HL-60 (cell line): ENCODE results near the gene ADAMTS13.

Experiments used
- DNase-seq, 2 experiments: peaks; one replicate each; pipeline ENCODE4 v3.0.0-alpha.2; 2010 to 2020; ENCODE audit warnings: low read depth in 1 of 2, low spot score in 1 of 2
- H3K27ac ChIP-seq: fragments of 250-450 bp; sonication (Bioruptor Pico); replicated peaks from 2 replicates; pipeline ENCODE4 v1.5.1; 2020; ENCODE audit warnings: mild to moderate bottlenecking, moderate library complexity
- H3K27me3 ChIP-seq: fragments of 250-450 bp; sonication (Bioruptor Pico); 2 replicates; pipeline ENCODE4 v1.5.1; 2021; ENCODE audit warnings: mild to moderate bottlenecking, moderate library complexity; ENCODE audit not compliant: insufficient read depth, poor library complexity, severe bottlenecking
- H3K4me3 ChIP-seq: replicated peaks from 2 replicates; pipeline ENCODE4 v1.5.1; 2011; ENCODE audit warnings: mild to moderate bottlenecking, control low read depth, low read length; ENCODE audit not compliant: insufficient read depth
- CTCF ChIP-seq: IDR thresholded peaks from one replicate; pipeline ENCODE4 v1.5.1; 2011; ENCODE audit warnings: low read length, control low read depth, inconsistent platforms; ENCODE audit not compliant: insufficient read depth
- GABPA ChIP-seq: IDR thresholded peaks from 2 replicates; pipeline ENCODE4 v1.6.1; 2012; ENCODE audit warnings: low read depth
- POLR2AphosphoS5 ChIP-seq: IDR thresholded peaks from 2 replicates; pipeline ENCODE4 v1.6.1; 2012; ENCODE audit warnings: low read depth
- REST ChIP-seq: IDR thresholded peaks from 2 replicates; pipeline ENCODE4 v1.6.1; 2012; ENCODE audit warnings: low read depth; ENCODE audit not compliant: insufficient replicate concordance
- SPI1 ChIP-seq: IDR thresholded peaks from 2 replicates; pipeline ENCODE4 v1.6.1; 2012; ENCODE audit warnings: low read depth, mild to moderate bottlenecking, borderline replicate concordance

ADAMTS13 gene

GRCh38 chr9:133459476-133460404 lies 37.6 kb downstream of the ADAMTS13 start, which contains the start of gene CACFD1:
Gene CACFD1, plus strand, starts transcription at chr9:133459978. Its CDS starts 89 bp downstream, at chr9:133460067.
- DNase-seq = peak; percentile 76 to 80
- H3K27ac ChIP-seq = 0 out of 2 replicates have a peak within 1 kb of the TSS, but pooled peaks have one; percentile 31
- H3K27me3 ChIP-seq = peaks cover 16% of the 10 kb centered on the region
- peak within 1 kb of the TSS; percentile 63 for H3K4me3 ChIP-seq
- TF ChIP-seq CTCF (no peak), REST (no peak), SPI1 (no peak), POLR2AphosphoS5 (no peak), GABPA (no peak)

GRCh38 chr9:133460405-133461175 lies 38.4 kb downstream of the ADAMTS13 start:
- DNase-seq = no peak
- TF ChIP-seq GABPA (no peak), POLR2AphosphoS5 (no peak), SPI1 (no peak), CTCF (no peak), REST (no peak)
- Histone ChIP-seq H3K4me3 (peak overlapping the region; percentile 63), H3K27ac (no peak overlapping the region), H3K27me3 (peaks cover 16% of the 10 kb centered on the region)

GRCh38 chr9:133461975-133462374 lies 39.8 kb downstream of the ADAMTS13 start:
- TF ChIP-seq CTCF (no peak), SPI1 (no peak), POLR2AphosphoS5 (no peak), REST (no peak), GABPA (no peak)
- H3K27ac ChIP-seq = no peak overlapping the region
- no peak for DNase-seq

More at GRCh38 chr9:133461975-133462374, 39.8 kb downstream of the ADAMTS13 start:
- Histone ChIP-seq H3K27me3 (peaks cover 16% of the 10 kb centered on the region), H3K4me3 (no peak overlapping the region)
